ENCODE results near the gene HPCAL4. TPM values are rescaled to one million over a fixed set of nuclear protein-coding genes. Genes with fewer than 3 reads are reported as not detected.

Gene HPCAL4
- total and polyA plus RNA-seq, 10 of the 15 experiments (the other 5 are each of a cell fraction or from before 2014, with no cell fraction given): 0.05 to 0.18 (median 0.06) TPM; not detected in 5

- Histone ChIP-seq H3K9me3 (replicated peaks; ENCODE audit: control insufficient read depth, insufficient read depth, low read length) (no peaks in the 10 kb centered on the region), H3K36me3 (ENCODE audit: control insufficient read depth in 2 of 2, insufficient read depth in 2 of 2, low read length in 1 of 2) (no peaks in the 10 kb centered on the region), H4K20me1 (ENCODE audit: control insufficient read depth, insufficient read depth) (no peaks in the 10 kb centered on the region), H2AFZ (ENCODE audit: control insufficient read depth, low read depth, low read length) (no peak overlapping the region; the same call in 1 of the 2 replicates), H3K27me3 (replicated peaks in 1 of 2; ENCODE audit: control insufficient read depth in 2 of 2, insufficient read depth in 2 of 2, low read length in 1 of 2) (no peaks in the 10 kb centered on the region; a peak in 1 of 4 replicates), H3K79me2 (ENCODE audit: control insufficient read depth, insufficient read depth, low read length) (no peaks in the 10 kb centered on the region), H3K27ac (ENCODE audit: control insufficient read depth, insufficient read depth) (no peak overlapping the region), H3K4me2 (ENCODE audit: control insufficient read depth, insufficient read depth) (no peak overlapping the region), H3K4me1 (ENCODE audit: control insufficient read depth, insufficient read depth, low read length) (peaks cover 3% of the 10 kb centered on the region; the same call in 1 of the 2 replicates), H3K9ac (ENCODE audit: control insufficient read depth, insufficient read depth, low read length) (no peak overlapping the region), H3K4me3 (no peak overlapping the region)
- BruUV-seq (replicated peaks): no TSS peak
- ChIA-PET SMC1A (ENCODE audit: uncharacterized antibody, unreplicated experiment) (interaction anchor here (1.3 to 4.7 kb wide), 2 partner anchors 49 to 52 kb away, joined by 6 to 35 read pairs; no protein-coding TSS in a partner anchor), POLR2A (no interaction called here), RAD21 (ENCODE audit: unreplicated experiment) (interaction anchor here (1.4 to 3.0 kb wide), 4 partner anchors 42 to 555 kb away, joined by 3 to 34 read pairs (median 12); no protein-coding TSS in a partner anchor), CTCF (interaction anchor here (0.6 to 11.1 kb wide), 18 partner anchors 11 to 555 kb away, joined by 3 to 312 read pairs (median 4); partner anchors contain the start of gene NT5C1A)
- WGBS (ENCODE audit: insufficient coverage, insufficient replicate concordance, low lambda C conversion rate, missing lambda C conversion rate): 0% methylated on average over 8 of the region's 8 CpGs
- in situ Hi-C loops (cut with MboI): no loop called here
- ATAC-seq (peak; percentile 82), FAIRE-seq (peak; percentile 91), DNase-seq (ENCODE audit: low read depth, low spot score) (peak; percentile 23)
- intact Hi-C loops (cut with micrococcal nuclease; ENCODE audit: unreplicated experiment): loop anchor here (1.0 to 10.0 kb wide), 3 partner anchors 47 to 549 kb away; no protein-coding TSS in a partner anchor
- TF ChIP-seq ZNF207 (IDR thresholded peaks at IDR 0.05; ENCODE audit: borderline replicate concordance) (no peak), TCF12 (IDR thresholded peaks at IDR 0.05; ENCODE audit: low read depth, low read length) (no peak), PAX8 (IDR thresholded peaks at IDR 0.05) (no peak), RUNX3 (IDR thresholded peaks at IDR 0.05; ENCODE audit: low read length) (peak; percentile 63), CUX1 (IDR thresholded peaks at IDR 0.05; ENCODE audit: insufficient replicate concordance, low read depth, low read length) (no peak), CEBPB (IDR thresholded peaks at IDR 0.05; ENCODE audit: borderline replicate concordance in 1 of 2, low read depth in 2 of 2, low read length in 2 of 2) (no peak), SMC3 (IDR thresholded peaks at IDR 0.05; ENCODE audit: borderline replicate concordance, low read length) (peak; percentile 86), ASH2L (IDR thresholded peaks at IDR 0.05; ENCODE audit: borderline replicate concordance, low read depth) (no peak), ZBTB4 (CRISPR knock-in tag; IDR thresholded peaks at IDR 0.05) (no peak), YY1 (IDR thresholded peaks at IDR 0.05; ENCODE audit: low read depth, low read length) (0 out of 2 replicates have a peak, but pooled peaks have one; percentile 47), BHLHE40 (IDR thresholded peaks at IDR 0.05; ENCODE audit: borderline replicate concordance in 1 of 2, low read depth in 2 of 2, low read length in 1 of 2) (peak; percentile 45 to 52; a peak in 2 of 4 replicates), TCF7 (IDR thresholded peaks at IDR 0.05; ENCODE audit: borderline replicate concordance) (no peak), ZZZ3 (IDR thresholded peaks at IDR 0.05; ENCODE audit: control insufficient read depth, insufficient read length, low read depth) (no peak)
- TF ChIP-seq, protein P1, sequence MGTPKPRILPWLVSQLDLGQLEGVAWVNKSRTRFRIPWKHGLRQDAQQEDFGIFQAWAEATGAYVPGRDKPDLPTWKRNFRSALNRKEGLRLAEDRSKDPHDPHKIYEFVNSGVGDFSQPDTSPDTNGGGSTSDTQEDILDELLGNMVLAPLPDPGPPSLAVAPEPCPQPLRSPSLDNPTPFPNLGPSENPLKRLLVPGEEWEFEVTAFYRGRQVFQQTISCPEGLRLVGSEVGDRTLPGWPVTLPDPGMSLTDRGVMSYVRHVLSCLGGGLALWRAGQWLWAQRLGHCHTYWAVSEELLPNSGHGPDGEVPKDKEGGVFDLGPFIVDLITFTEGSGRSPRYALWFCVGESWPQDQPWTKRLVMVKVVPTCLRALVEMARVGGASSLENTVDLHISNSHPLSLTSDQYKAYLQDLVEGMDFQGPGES (IDR thresholded peaks at IDR 0.05): no peak
Observed at GRCh38 chr1:39653546-39654031, 37.6 kb downstream of the HPCAL4 start.

Measured in GM12878 (cell line).